ENCODE results near the gene PRDM16.

GRCh38 chr1:3451994-3452865 lies 383.2 kb downstream of the PRDM16 start:
- TF ChIP-seq CTCF (IDR thresholded peaks at IDR 0.05) (no peak), POLR2A (IDR thresholded peaks at IDR 0.05) (no peak)
